LoVo (cell line): ENCODE data around the gene AUTS2.

Experiments
- DNase-seq: peaks from one replicate; pipeline ENCODE4 v3.0.0-alpha.2; 2016; ENCODE audit warnings: low spot score

AUTS2 gene

DNA sequence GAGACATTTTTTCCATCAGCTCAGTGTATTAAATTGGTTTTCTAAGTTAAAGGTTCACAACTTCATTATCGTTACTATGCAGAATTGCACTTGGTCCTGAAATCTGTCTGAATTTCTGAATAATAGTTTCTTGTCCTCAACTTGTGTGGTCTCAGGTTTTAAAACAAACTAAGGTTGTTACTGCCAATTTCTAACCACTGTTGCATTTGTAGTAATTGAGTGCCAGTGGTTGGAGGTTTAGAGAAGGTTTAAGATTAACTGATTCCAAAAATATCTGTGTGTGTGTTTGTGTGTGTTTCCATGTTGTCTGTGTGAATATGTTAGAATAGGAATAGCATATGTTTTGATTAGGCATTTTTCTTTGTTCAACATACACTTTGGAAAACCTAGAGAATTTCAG lies 395.9 kb downstream of the AUTS2 start:
- no peak for DNase-seq

DNA sequence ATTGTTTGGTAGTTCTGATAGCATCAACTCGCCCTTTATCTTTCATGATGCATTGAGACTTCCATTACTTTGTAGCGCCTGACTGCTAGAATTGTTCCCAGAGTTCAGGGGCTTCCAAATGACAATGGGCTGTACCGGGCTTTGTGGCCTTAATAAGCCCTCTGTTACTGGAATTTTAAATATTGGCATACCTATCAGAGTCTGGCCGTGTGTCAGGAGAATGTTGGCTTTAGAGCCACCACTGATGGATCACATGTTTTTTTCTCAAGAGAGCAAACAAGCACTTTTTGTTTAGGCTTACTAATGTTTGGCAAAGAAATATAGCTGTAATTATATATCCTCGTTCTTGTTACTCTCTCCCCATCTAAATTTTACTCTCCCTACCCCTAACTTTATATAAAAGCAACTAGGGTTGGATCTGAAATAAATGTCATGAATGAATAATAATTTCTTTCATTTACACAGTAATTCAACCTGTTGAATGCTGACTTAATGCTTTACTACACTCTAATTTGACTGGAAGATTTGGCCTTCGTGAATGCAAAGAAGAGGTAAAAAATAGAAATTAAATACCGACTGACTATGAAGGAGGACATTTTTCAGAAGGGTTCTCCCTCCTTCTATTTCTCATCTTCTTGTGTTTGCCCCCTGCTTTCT lies 396.7 kb downstream of the AUTS2 start:
- no peak for DNase-seq

GRCh38 chr7:69996121-69996520 lies 397.8 kb downstream of the AUTS2 start:
- DNase-seq: no peak

GRCh38 chr7:70000737-70001348 lies 402.6 kb downstream of the AUTS2 start:
- DNase-seq: no peak

- DNase-seq: no peak
Observed at GRCh38 chr7:70005480-70005879, 407.2 kb downstream of the AUTS2 start.

DNA sequence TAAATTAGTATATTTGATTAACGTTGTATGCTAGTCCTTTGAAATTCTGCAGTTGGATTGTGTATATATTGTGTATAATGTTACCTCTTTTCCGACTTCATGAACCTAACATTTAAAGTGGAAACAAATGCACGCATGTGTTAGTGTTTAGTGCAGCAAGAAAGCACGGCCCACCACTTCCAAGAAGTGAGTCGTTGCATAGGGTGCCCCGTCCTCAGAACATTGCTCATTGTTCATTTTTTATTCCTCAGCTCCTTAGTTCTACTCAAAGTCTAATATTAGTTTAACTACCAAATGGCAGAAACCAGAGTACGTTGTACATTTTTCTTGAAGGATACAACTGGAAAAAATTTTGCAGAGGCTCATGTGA lies 407.6 kb downstream of the AUTS2 start:
- no peak for DNase-seq

GRCh38 chr7:70006261-70006920 lies 408.1 kb downstream of the AUTS2 start:
- no peak for DNase-seq

- no peak for DNase-seq
Observed at GRCh38 chr7:70008466-70008865, 410.2 kb downstream of the AUTS2 start.

GRCh38 chr7:70014472-70015177 lies 416.4 kb downstream of the AUTS2 start:
- DNase-seq: no peak

DNA sequence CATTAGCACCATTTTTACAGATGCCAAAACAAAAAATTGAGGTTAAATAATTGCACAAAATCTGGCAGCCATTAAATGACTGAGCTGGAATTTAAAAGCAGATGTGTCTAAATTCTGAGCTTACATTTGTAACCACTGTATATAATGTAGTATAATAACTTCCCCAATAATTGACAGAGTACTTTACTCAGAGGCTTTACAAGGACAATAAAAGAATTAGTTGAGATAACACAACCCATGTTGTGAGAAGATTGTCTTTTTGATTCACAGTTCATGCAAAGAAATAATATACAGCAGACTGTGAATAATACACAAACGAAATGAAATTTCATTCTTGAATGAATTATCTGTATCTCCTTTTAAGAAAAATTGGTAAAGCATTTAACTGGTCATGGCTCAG lies 417.1 kb downstream of the AUTS2 start:
- DNase-seq: no peak

GRCh38 chr7:70016044-70016770 lies 417.9 kb downstream of the AUTS2 start:
- no peak for DNase-seq

DNA sequence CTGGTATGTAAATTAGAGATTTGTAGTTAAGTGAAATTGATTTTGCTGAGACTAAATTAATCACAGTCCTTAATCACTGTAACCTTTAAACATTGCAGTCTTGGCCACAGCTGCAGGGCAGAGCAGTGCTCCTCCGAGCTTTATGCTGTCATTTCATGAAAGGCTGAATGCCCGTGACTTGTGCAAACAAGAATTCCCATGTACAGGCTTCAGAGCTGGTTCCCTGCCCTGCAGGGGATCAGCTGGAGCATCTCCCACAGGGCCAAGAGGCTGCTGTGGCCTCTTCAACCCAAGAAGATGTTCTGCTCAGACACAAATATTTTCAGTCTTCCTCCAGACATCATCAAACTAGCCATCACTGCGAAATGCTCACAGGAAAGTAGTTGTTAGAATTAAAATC lies 419.1 kb downstream of the AUTS2 start:
- no peak for DNase-seq

DNA sequence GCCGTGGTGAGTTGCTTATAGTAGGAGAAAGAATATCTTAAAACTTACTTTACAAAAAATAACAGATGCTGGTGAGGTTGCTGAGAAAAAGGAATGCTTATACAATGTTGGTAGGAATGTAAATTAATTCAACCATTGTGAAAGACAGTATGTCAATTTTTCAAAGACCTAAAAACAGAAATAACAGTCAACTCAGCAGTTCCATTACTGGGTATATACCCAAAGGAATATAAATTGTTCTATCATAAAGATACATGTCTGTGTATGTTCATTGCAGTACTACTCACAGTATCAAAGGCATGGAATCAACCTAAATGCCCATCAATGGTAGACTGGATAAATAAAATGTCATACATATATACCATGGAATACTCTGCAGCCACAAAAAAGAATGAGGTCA lies 420.4 kb downstream of the AUTS2 start:
- DNase-seq: no peak

DNA sequence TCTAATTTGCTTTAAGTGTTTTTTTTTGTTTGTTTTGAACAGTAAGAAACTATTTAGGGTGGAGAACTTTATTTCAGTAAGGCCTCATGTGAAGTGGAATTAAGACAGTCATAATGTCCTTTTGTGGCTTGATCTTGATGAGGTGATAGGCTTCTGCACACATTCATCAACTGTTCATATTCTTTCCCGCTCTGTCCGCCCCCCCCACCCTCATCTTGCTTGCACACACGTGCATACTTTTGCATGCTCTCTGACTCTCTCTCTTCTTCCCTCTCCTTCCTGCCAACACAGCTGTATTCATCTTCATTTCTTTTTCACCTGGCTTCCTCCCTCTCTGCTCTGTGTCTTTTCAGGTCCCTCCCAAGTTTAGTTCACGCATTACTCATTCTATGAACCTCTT lies 429.6 kb downstream of the AUTS2 start:
- no peak for DNase-seq

- no peak for DNase-seq
Observed at GRCh38 chr7:70028620-70029019, 430.3 kb downstream of the AUTS2 start.

GRCh38 chr7:70029993-70030392 lies 431.7 kb downstream of the AUTS2 start:
- DNase-seq: no peak

DNA sequence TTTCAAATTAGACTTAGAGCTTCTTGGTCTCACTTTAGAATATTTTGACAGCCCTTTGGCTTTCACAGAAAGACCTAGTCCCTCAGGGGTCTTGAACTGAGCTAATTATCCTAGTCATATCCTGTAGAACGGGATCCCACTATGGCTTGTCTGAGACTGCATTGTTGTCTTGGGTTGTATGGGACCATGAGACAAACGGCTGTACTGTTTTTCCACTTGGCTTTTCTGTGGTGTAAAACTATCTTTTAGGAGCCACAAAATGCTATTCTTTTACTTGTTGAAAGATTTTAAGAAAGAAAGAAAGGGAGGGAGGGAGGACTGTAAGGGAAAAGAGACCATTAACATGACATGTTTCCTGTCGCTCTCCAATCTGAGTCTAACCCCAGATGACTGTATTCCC lies 432.5 kb downstream of the AUTS2 start:
- no peak for DNase-seq

- DNase-seq: no peak
Observed at GRCh38 chr7:70031245-70031644, 433.0 kb downstream of the AUTS2 start.

DNA sequence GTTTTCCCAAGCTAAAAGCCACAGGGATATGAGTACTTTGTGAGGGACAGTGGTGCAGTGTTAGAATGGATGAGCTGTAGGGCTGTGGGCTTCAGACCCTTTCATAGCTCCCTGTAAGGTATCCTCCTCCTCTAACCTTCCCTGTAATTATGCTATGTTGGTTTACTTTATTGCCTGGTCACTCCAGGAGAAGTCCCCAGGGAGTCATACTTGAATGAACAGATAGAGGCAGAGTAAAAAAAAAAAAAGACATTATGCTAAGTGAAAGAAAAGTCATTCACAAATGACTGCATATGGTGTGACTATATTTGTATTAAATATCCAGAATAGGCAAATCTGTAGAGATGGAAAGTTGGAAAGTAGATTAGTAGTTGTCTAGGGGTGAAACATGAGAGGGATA lies 434.4 kb downstream of the AUTS2 start:
- no peak for DNase-seq

- no peak for DNase-seq
Observed at GRCh38 chr7:70033226-70033625, 435.0 kb downstream of the AUTS2 start.

DNA sequence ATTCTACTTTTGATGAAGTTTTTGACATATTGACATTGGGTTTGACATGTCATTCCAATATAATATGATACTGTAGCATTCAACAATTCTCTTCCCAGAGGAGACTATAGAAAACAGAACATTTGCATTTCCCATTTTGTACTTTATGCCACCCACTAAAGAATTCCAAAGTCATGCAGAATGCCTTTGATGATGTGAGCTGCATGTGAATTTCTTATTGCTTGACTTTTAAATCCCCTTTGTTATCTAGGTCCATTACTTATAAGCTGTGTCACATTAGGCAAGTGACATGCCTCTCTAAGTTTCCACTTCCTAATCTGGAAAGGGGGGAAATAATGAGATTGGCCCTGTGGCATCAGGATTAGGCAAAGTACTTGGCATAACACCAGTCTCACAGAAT lies 436.7 kb downstream of the AUTS2 start:
- DNase-seq: no peak

DNA sequence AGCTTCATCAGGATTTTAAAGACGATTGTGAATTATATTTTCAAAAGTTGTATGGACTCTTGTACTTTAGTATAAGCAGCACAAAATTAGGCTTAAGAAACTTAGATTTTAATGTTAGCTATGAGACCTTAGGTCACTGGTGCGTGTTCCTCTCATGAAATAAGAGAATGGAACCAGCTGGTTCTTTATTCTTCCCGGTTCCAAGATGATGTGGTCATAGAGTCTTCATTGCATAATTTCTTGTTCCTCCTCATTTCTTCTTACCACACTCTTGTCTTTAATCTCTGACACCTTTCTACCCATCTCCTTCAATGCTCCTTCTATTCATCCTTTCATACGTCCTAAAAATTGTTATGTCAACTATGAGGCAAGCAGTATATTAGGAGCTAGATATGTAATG lies 437.2 kb downstream of the AUTS2 start:
- no peak for DNase-seq
